SK-N-SH (cell line): ENCODE measurements around the gene CYP11A1. TPM values are rescaled to one million over a fixed set of nuclear protein-coding genes. Genes with fewer than 3 reads are reported as not detected.

Experiments used
- CTCF ChIA-PET: fragments of 300-600, 350-600 bp; formaldehyde crosslinking; extraction: SDS; loops from one replicate; lab custom pipeline; 2021; lab: Yijun Ruan, JAX
- POLR2A ChIA-PET: fragments of 350-600 bp; sonication (Branson Sonifier 250); formaldehyde crosslinking; extraction: SDS; loops from one replicate; lab custom pipeline; 2020; ENCODE audit warnings: antibody characterized with exemption, inconsistent platforms; lab: Yijun Ruan, JAX
- DNase-seq: peaks from one replicate; pipeline ENCODE4 v3.0.0; 2012
- H2AFZ ChIP-seq: fragments of 200-600 bp; sonication (generic); 2 replicates; pipeline ENCODE4 v1.8.1; 2016; ENCODE audit warnings: antibody characterized with exemption, mild to moderate bottlenecking, low read depth
- H3F3A ChIP-seq: fragments of 200-600 bp; sonication (generic); replicated peaks from 2 replicates; pipeline ENCODE3; 2016; ENCODE audit warnings: antibody characterized with exemption, mild to moderate bottlenecking; ENCODE audit not compliant: insufficient read depth
- H3K27ac ChIP-seq, 2 experiments: fragments of 200-500 bp in 1 of 2; fragments of 200-600 bp in 1 of 2; sonication (Bioruptor generic) in 1 of 2; sonication (generic), shearing (Covaris generic) in 1 of 2; 2 replicates each; pipeline versions ENCODE4 v1.5.1 to v1.6.1; 2014 to 2016; ENCODE audit warnings: low read depth in 2 of 2, inconsistent platforms in 1 of 2, low read length in 1 of 2, mild to moderate bottlenecking in 1 of 2, mixed read lengths in 1 of 2
- H3K27me3 ChIP-seq: fragments of 200-600 bp; sonication (generic), shearing (Covaris generic); 2 replicates; pipeline ENCODE4 v1.6.1; 2016; ENCODE audit warnings: mixed run types; ENCODE audit not compliant: insufficient read depth
- H3K36me3 ChIP-seq, 2 experiments: fragments of 200-500 bp in 1 of 2; fragments of 200-600 bp in 1 of 2; sonication (Bioruptor generic) in 1 of 2; sonication (generic) in 1 of 2; replicated peaks in 1 of 2; 2 replicates each; pipeline versions ENCODE3 to v1.5.1; 2014 to 2016; ENCODE audit warnings: low read length in 1 of 2, mild to moderate bottlenecking in 1 of 2; ENCODE audit not compliant: insufficient read depth in 2 of 2, control insufficient read depth in 1 of 2
- H3K4me1 ChIP-seq, 2 experiments: fragments of 200-500 bp in 1 of 2; fragments of 200-600 bp in 1 of 2; sonication (Bioruptor generic) in 1 of 2; sonication (generic), shearing (Covaris generic) in 1 of 2; 2 replicates each; pipeline versions ENCODE4 v1.5.1 to v1.6.1; 2014 to 2016; ENCODE audit warnings: low read depth in 1 of 2, low read length in 1 of 2, mixed run types in 1 of 2; ENCODE audit not compliant: insufficient read depth in 2 of 2, control insufficient read depth in 1 of 2
- H3K4me2 ChIP-seq: fragments of 200-600 bp; sonication (generic), shearing (Covaris generic); 2 replicates; pipeline ENCODE4 v1.6.1; 2017; ENCODE audit warnings: mixed run types
- H3K4me3 ChIP-seq, 2 experiments: fragments of 200-500 bp in 1 of 2; fragments of 200-600 bp in 1 of 2; sonication (Bioruptor generic) in 1 of 2; sonication (generic), shearing (Covaris generic) in 1 of 2; 2 replicates each; pipeline versions ENCODE4 v1.5.1 to v1.8.1; 2014 to 2016; ENCODE audit warnings: low read depth in 2 of 2, inconsistent platforms in 1 of 2, low read length in 1 of 2, mild to moderate bottlenecking in 1 of 2, mixed read lengths in 1 of 2, moderate library complexity in 1 of 2
- H3K79me2 ChIP-seq: fragments of 200-600 bp; sonication (generic); 2 replicates; pipeline ENCODE4 v1.8.1; 2017; ENCODE audit warnings: mild to moderate bottlenecking; ENCODE audit not compliant: insufficient read depth
- H3K9ac ChIP-seq: fragments of 200-600 bp; sonication (generic); 2 replicates; pipeline ENCODE4 v1.6.1; 2017; ENCODE audit warnings: mixed run types
- H3K9me2 ChIP-seq: fragments of 200-600 bp; sonication (generic); 2 replicates; pipeline ENCODE4 v1.6.1; 2017; ENCODE audit warnings: mixed run types
- H3K9me3 ChIP-seq: fragments of 200-600 bp; sonication (generic); 2 replicates; pipeline ENCODE4 v1.6.1; 2017; ENCODE audit warnings: mixed run types, mild to moderate bottlenecking, moderate library complexity
- H4K20me1 ChIP-seq: fragments of 200-600 bp; sonication (generic); 2 replicates; pipeline ENCODE4 v1.6.1; 2017; ENCODE audit warnings: mild to moderate bottlenecking, mixed run types; ENCODE audit not compliant: insufficient read depth
- CTCF ChIP-seq: fragments of 200-600 bp; sonication (generic); IDR thresholded peaks from 2 replicates; pipeline ENCODE4 v1.6.1; 2017; ENCODE audit warnings: antibody characterized with exemption, mild to moderate bottlenecking, moderate library complexity
- ELF1 ChIP-seq: IDR thresholded peaks from 2 replicates; pipeline ENCODE4 v1.4.0; 2012
- EP300 ChIP-seq, 2 experiments: IDR thresholded peaks; 2 replicates each; pipeline versions ENCODE4 v1.4.0 to v1.6.1; 2012; ENCODE audit warnings: borderline replicate concordance in 1 of 2, low read depth in 1 of 2, low read length in 1 of 2
- FOXJ3 ChIP-seq: sonication (generic); formaldehyde crosslinking; IDR thresholded peaks from 2 replicates; pipeline ENCODE4 v1.5.1; 2020; ENCODE audit warnings: mild to moderate bottlenecking, missing genetic modification reagents
- FOXM1 ChIP-seq: IDR thresholded peaks from 2 replicates; pipeline ENCODE4 v1.4.0; 2012; ENCODE audit warnings: low read depth, mild to moderate bottlenecking
- JUND ChIP-seq: IDR thresholded peaks from 2 replicates; pipeline ENCODE4 v1.4.0; 2012
- MEF2A ChIP-seq: IDR thresholded peaks from 2 replicates; pipeline ENCODE4 v1.4.0; 2012; ENCODE audit warnings: low read depth, borderline replicate concordance
- NRF1 ChIP-seq: IDR thresholded peaks from 2 replicates; pipeline ENCODE4 v1.6.1; 2012; ENCODE audit warnings: low read depth, mild to moderate bottlenecking, low read length
- PBX3 ChIP-seq: IDR thresholded peaks from 2 replicates; pipeline ENCODE4; 2012
- POLR2AphosphoS5 ChIP-seq: IDR thresholded peaks from 2 replicates; pipeline ENCODE4 v1.6.1; 2012; ENCODE audit warnings: low read depth, low read length
- RAD21 ChIP-seq: IDR thresholded peaks from 2 replicates; pipeline ENCODE4 v1.6.1; 2012; ENCODE audit warnings: mild to moderate bottlenecking, low read length
- REST ChIP-seq: IDR thresholded peaks from 2 replicates; pipeline ENCODE4 v1.6.1; 2012; ENCODE audit warnings: mild to moderate bottlenecking, low read depth, low read length, moderate library complexity
- SMC3 ChIP-seq: IDR thresholded peaks from 2 replicates; pipeline ENCODE4 v1.6.1; 2012; ENCODE audit warnings: low read depth, low read length, improper control_type of control experiment
- TAF1 ChIP-seq: IDR thresholded peaks from 2 replicates; pipeline ENCODE4 v1.6.1; 2012; ENCODE audit warnings: low read depth, mild to moderate bottlenecking, low read length, moderate library complexity, borderline replicate concordance
- USF2 ChIP-seq: fragments of 150-350 bp; IDR thresholded peaks from 2 replicates; pipeline ENCODE4 v1.6.1; 2017; ENCODE audit warnings: antibody characterized with exemption, low read length, low read depth, borderline replicate concordance
- ZBTB33 ChIP-seq: IDR thresholded peaks from 2 replicates; pipeline ENCODE4 v1.4.0; 2012; ENCODE audit warnings: low read depth, borderline replicate concordance
- WGBS: methylation state at CpG from one replicate; pipeline ENCODE4 v1.1.6; 2017; ENCODE audit warnings: low lambda C conversion rate; 5-methylcytosine and 5-hydroxymethylcytosine counted together
- polyA plus RNA-seq, 3 experiments: library from polyadenylated mRNA; depleted of rRNA; stranded (reverse); fragments of >200 nt; gene quantifications; 2 replicates each; pipeline ENCODE4 v1.2.3, GENCODE V29; 2012

The CYP11A1 gene
- polyA plus RNA-seq, 1 of the 3 experiments (the other 2 are of a cell fraction), result 0.08 TPM

GRCh38 chr15:74374648-74375302 is 7.3 kb upstream of the CYP11A1 start:
- H3K9me2 ChIP-seq, result no peaks in the 10 kb centered on the region
- POLR2A ChIA-PET, result interaction anchor here (1.5 kb wide), 1 partner anchor 114 kb away, joined by 5 read pairs; no protein-coding TSS in a partner anchor
- no peaks in the 10 kb centered on the region for H4K20me1 ChIP-seq
- WGBS, result 55% methylated on average over 6 of the region's 11 CpGs
- peak overlapping the region; percentile 100; the same call in 1 of the 2 replicates for H2AFZ ChIP-seq
- H3K9ac ChIP-seq, result no peak overlapping the region
- no peaks in the 10 kb centered on the region for H3K9me3 ChIP-seq
- no peaks in the 10 kb centered on the region for H3F3A ChIP-seq
- peak overlapping the region in 1 of 2 experiments; percentile 11; a peak in 1 of 4 replicates for H3K27ac ChIP-seq
- peak overlapping the region; percentile 100 for H3K4me2 ChIP-seq
- CTCF ChIA-PET, result interaction anchor here (0.5 to 23.8 kb wide), 52 partner anchors 7 to 476 kb away, joined by 3 to 779 read pairs (median 4); partner anchors contain the start of genes CLK3, SEMA7A and UBL7
- H3K36me3 ChIP-seq, result no peaks in the 10 kb centered on the region
- peaks cover 30% of the 10 kb centered on the region for H3K27me3 ChIP-seq
- H3K79me2 ChIP-seq, result no peaks in the 10 kb centered on the region
- H3K4me1 ChIP-seq, result peaks cover 0 to 12% of the 10 kb centered on the region in 2 experiments; a peak in 1 of 4 replicates
- peak overlapping the region; percentile 67 to 99 for H3K4me3 ChIP-seq
- DNase-seq, result peak; percentile 34
- TF ChIP-seq JUND, result no peak
- no peak for TF ChIP-seq EP300 (IDR thresholded peaks at IDR 0.05; ENCODE audit: borderline replicate concordance in 1 of 2, low read depth in 1 of 2, low read length in 1 of 2)
- TF ChIP-seq ELF1, result no peak
- no peak for TF ChIP-seq NRF1
- TF ChIP-seq FOXM1, result no peak
- TF ChIP-seq TAF1, result no peak
- no peak for TF ChIP-seq ZBTB33
- no peak for TF ChIP-seq RAD21
- TF ChIP-seq MEF2A, result no peak
- TF ChIP-seq PBX3, result no peak
- TF ChIP-seq POLR2AphosphoS5, result no peak
- no peak for TF ChIP-seq CTCF
- no peak for TF ChIP-seq FOXJ3
- no peak for TF ChIP-seq SMC3
- no peak for TF ChIP-seq REST
- no peak for TF ChIP-seq USF2
